GM19328 (cell line): ENCODE measurements around the gene ZNF664.

Source experiments
- ATAC-seq: cut with Tn5 transposase; IDR thresholded peaks from one replicate; pipeline ENCODE4 v1.9.1; 2021; ENCODE audit warnings: mild to moderate bottlenecking, moderate library complexity; ENCODE audit not compliant: unreplicated experiment

ZNF664 gene

GRCh38 chr12:124028555-124028925 is 55.5 kb downstream of the ZNF664 start:
- ATAC-seq, result no peak

GRCh38 chr12:124030008-124030407 is 57.0 kb downstream of the ZNF664 start:
- ATAC-seq, result no peak

DNA sequence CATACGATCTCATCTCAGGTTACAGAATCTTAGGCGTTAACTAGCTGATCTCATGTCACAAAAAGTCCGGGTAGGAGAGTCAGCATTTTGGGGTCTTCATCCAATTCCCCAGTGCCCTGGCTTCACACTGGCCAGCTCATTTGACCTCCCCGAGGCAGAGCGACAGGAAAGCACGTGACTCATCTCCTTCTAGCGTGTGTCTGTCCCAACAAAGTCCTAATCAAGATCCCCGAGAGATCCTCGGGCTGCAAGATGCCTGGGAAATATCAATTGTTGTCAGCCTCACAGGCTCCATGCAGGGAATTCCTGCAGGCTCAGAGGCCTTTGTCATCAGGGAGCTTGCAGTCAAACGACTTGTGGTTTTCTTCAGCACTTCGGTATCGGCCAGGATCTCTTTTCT is 57.5 kb downstream of the ZNF664 start:
- no peak for ATAC-seq

- ATAC-seq, result no peak
These were observed 58.0 kb downstream of the ZNF664 start for GRCh38 chr12:124031058-124031457.

DNA sequence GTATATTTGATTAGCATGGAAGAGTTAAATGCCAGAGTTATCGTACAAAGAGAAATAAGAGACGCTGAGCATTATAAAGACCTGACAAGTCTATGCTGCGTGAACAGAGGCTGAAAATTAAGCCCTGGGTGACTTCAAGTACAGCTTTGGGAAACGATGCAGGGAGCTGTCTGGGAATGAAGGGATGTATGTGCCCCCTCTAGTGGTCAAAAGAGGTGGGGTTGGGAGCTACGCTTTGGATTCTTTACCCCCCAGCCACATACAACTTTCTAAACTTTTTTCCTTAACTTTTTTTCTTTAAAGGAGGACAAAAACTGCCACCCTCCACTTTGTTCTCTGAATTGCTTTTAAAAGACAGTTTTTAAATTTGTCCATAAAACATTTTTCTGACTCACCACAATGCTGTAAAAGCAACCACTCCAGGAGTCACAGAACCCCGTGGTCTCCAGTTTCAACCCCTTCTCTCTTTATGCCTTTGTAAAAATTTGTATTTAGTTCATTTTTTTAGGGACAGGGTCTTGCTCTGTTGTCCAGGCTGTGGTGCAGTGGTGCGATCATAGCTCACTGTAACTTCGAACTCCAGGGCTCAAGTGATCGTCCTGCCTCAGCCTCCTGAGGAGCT is 59.4 kb downstream of the ZNF664 start:
- no peak for ATAC-seq

- ATAC-seq, result no peak
These were observed 60.8 kb downstream of the ZNF664 start for GRCh38 chr12:124033859-124034258.

DNA sequence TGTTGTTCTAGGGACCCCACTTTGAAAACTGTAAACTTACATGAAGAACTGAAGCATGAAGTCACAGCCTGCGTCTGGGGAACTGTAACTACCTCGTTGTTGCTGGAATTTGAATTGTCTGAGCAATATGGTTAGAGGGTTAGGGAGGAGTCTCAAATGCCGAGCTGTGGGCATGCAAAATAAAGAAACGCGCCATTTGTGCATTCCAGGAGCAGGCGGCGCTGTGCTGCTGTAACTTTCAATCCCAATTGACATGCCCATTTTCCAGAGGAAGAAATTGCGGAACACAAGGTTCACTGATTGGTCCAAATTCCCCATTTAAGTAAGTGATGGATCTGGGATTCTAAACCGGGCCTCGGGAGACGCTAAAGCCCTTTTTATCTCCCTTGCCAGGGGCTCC is 61.3 kb downstream of the ZNF664 start:
- no peak for ATAC-seq

DNA sequence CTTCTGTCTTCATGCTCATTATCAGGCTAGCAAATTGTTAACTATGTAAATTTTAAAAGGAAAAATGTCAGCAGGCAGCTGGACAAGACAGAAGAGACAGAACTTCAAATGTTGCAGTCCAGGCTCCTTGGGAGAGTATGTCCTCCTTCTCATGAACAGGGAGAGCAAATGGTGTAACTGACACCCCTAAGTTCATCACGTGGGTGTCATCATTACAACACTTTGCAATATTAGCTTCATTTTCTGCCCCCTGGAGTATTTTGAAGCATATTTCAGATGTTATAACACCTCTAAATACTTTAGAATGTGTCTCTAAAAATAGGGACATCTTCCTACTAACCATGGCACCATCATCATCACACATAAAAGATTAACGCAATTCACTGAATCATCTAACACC is 62.1 kb downstream of the ZNF664 start:
- no peak for ATAC-seq

GRCh38 chr12:124036171-124036598 is 63.2 kb downstream of the ZNF664 start:
- ATAC-seq, result no peak

DNA sequence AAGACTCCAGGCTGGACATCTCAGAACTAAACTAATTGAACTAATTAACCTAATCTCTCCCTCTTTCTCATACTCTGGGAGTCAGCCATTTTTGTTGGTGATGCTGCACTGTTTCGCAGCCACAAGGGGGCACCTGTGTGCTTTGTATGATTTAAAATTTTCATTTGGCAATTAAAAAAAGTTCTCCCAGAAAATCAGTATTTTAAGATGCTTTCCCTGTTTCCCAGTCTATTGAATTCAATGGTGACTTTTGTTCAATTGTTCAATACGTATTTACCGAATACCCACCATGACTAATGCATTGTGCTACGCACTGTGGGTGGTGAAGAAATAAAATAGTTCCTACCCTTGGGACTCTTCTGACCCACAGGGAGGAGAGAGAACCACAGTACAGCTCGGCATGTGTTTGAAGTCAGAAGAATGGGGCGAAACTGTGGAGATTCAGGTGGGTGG is 63.7 kb downstream of the ZNF664 start:
- ATAC-seq, result no peak

DNA sequence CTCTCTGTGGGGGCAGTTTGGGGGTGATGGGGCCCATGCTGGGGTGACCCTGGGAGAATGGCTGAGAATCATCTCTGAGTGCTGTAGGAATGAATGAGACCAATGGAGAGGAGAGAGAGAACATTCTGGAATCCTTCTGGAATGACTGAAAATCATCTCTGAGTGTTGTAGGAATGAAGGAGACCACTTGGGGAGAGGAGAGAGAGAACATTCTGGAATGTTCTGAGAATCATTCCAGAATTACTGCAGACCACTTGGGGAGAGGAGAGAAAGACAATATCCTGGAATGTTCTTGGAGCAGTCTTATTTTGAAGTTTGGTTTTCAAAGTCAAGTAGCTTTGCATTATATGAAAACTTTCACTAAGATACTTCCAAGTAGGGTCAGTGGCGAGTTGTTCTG is 64.3 kb downstream of the ZNF664 start:
- no peak for ATAC-seq

DNA sequence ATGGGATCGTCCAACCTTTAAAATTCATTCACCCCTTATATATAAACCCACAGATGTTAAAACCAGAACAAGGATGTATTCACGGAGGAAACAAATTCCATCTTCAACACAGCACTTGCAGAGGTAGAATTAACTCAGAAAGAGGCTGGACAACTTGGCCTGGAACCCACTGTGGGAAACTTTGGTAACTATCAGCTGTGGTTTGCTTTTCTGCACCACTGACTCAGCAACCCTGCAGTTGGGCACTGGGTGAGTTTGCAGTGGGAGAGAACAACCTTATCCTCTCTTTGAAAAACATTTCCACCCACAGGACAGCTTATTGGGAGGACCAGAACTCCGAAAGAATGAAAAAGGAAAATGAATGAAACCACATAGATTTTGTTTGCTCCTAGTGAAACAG is 66.3 kb downstream of the ZNF664 start:
- ATAC-seq, result no peak

GRCh38 chr12:124040291-124040690 is 67.3 kb downstream of the ZNF664 start:
- no peak for ATAC-seq

- ATAC-seq, result no peak
These were observed 67.7 kb downstream of the ZNF664 start for GRCh38 chr12:124040737-124041136.

- ATAC-seq, result no peak
These were observed 68.9 kb downstream of the ZNF664 start for GRCh38 chr12:124041907-124042306.

DNA sequence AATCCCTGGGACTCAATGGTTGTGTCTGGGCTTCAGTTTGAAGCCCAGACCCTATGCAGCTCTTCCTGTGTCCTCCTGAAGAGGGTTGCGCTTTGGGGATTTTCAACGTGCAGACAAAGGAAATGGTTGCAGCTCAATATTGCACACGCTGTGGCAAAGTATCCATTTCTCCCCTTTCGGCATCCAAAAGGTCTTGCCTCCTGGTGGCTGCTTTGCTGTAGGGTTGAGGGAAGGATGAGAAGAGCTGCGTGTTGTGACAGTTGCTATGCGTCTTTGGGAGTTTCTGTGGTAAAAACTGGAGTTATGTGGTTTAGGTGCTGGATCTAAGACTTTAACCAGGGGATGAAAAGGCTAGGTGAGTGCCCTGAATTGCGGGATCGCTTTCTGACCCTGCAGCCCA is 71.0 kb downstream of the ZNF664 start:
- ATAC-seq, result no peak

GRCh38 chr12:124044809-124045321 is 71.8 kb downstream of the ZNF664 start:
- no peak for ATAC-seq

GRCh38 chr12:124045671-124046455 is 72.8 kb downstream of the ZNF664 start:
- no peak for ATAC-seq

DNA sequence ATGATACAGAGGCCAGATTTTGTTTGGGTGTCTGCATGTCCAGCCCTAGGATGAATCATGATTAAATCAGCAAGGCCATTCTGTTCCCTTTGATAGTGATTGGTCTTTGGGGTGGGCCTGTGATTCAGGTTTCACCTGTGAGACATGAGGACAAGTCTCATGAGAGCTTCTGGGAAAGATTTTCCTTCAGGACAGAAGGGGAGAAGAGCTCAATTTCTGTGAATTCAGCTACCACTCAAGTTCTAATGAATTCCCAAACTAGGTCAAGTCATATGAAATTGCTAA is 73.4 kb downstream of the ZNF664 start:
- ATAC-seq, result no peak

GRCh38 chr12:124047045-124047566 is 74.1 kb downstream of the ZNF664 start:
- ATAC-seq, result no peak

DNA sequence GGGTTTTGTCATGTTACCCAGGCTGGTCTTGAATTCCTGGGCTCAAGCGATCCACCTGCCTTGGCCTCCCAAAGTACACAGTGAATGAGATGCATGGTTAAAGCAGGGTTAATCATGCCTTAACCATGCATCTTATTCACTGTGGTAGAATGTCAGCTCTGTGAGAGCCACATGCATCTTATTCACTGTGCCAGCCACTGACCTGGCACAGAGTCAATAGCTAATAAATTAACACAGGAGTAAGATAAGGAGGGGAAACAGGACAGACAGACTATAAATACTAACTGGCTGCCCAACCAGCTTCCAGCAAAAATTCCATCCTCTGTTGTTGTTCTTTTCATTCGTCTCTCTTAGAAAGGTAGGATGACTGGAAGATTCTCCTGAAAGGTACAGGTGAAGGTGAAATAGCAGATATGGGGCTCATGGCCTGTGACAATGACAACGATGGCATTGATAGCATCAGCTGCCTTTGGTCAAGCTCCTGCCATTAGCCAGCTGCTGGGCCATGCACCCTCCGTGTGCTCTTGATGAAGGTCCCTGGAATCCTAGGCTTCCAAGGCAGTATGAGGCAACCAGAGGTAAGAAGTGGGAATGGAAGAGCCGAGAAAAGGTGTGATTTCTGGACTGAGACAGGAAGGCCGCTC is 76.6 kb downstream of the ZNF664 start:
- ATAC-seq, result no peak

DNA sequence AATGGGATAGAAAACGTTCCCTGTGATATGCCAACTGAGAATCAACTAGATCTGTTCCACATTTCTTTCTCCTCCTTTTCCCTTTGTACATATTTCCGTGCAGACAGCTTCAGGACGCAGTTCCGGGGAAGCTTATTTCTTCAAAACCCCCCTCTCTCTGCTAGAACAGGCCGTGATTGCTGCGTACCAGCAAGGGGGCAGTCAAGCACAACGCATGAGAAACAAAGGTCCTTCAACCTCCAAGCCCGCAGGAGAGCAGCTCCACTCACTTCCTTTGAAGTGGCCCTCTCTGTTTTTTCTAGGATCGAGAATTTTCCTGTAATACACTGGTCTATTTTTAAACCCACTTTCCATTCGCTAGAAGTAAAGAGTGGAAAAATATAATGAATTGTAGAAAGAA is 80.8 kb downstream of the ZNF664 start:
- ATAC-seq, result no peak
